Ishikawa (cell line): Measurements from ENCODE around the gene PEMT.

Source experiments
- CEBPB ChIP-seq: IDR thresholded peaks from 2 replicates; pipeline ENCODE4 v1.6.1; 2012
- CREB1 ChIP-seq: IDR thresholded peaks from 2 replicates; pipeline ENCODE4 v1.6.1; 2012; ENCODE audit warnings: low read depth
- EP300 ChIP-seq: IDR thresholded peaks from 2 replicates; pipeline ENCODE4 v1.6.1; 2012; ENCODE audit warnings: borderline replicate concordance
- TAF1 ChIP-seq: IDR thresholded peaks from 2 replicates; pipeline ENCODE4 v1.6.1; 2012; ENCODE audit warnings: low read depth, mild to moderate bottlenecking
- TCF12 ChIP-seq: IDR thresholded peaks from 2 replicates; pipeline ENCODE4 v1.6.1; 2012; ENCODE audit warnings: low read depth
- YY1 ChIP-seq: IDR thresholded peaks from 2 replicates; pipeline ENCODE4 v1.6.1; 2012; ENCODE audit warnings: low read depth
- TF ChIP-seq, protein P1 (sequence below): IDR thresholded peaks from 2 replicates; pipeline ENCODE4 v1.6.1; 2012
- TF ChIP-seq, protein P2 (sequence below): IDR thresholded peaks from 2 replicates; pipeline ENCODE4 v1.6.1; 2012; ENCODE audit warnings: low read depth, mild to moderate bottlenecking

DNA sequence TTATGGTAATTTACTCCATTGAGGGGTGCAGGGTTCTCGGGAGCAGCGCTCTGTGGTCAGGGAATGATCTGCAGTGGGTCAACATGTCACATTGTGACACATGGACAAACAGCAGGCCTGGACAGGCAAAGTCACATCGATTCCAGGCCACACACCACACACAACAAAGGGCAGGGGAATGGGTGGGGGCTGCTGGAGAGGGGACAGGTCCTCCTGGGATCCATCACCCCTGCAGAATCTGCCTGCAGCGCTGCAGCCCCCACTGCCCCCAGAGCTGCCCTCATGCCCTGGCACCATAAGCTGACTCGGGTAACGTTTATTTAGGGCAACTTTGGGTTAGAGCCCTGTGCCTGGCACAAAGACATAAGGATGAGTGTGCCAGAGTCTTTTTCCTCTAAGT lies 9.1 kb downstream of the PEMT start:
- TF ChIP-seq CEBPB = no peak
- TF ChIP-seq TCF12 = no peak
- TF ChIP-seq TAF1 = no peak
- TF ChIP-seq, protein P1, sequence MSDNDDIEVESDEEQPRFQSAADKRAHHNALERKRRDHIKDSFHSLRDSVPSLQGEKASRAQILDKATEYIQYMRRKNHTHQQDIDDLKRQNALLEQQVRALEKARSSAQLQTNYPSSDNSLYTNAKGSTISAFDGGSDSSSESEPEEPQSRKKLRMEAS = no peak
- TF ChIP-seq, protein P2, sequence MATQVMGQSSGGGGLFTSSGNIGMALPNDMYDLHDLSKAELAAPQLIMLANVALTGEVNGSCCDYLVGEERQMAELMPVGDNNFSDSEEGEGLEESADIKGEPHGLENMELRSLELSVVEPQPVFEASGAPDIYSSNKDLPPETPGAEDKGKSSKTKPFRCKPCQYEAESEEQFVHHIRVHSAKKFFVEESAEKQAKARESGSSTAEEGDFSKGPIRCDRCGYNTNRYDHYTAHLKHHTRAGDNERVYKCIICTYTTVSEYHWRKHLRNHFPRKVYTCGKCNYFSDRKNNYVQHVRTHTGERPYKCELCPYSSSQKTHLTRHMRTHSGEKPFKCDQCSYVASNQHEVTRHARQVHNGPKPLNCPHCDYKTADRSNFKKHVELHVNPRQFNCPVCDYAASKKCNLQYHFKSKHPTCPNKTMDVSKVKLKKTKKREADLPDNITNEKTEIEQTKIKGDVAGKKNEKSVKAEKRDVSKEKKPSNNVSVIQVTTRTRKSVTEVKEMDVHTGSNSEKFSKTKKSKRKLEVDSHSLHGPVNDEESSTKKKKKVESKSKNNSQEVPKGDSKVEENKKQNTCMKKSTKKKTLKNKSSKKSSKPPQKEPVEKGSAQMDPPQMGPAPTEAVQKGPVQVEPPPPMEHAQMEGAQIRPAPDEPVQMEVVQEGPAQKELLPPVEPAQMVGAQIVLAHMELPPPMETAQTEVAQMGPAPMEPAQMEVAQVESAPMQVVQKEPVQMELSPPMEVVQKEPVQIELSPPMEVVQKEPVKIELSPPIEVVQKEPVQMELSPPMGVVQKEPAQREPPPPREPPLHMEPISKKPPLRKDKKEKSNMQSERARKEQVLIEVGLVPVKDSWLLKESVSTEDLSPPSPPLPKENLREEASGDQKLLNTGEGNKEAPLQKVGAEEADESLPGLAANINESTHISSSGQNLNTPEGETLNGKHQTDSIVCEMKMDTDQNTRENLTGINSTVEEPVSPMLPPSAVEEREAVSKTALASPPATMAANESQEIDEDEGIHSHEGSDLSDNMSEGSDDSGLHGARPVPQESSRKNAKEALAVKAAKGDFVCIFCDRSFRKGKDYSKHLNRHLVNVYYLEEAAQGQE = no peak
- TF ChIP-seq YY1 = no peak
- TF ChIP-seq CREB1 = no peak
- no peak for TF ChIP-seq EP300
